SW 1271 (cell line): ENCODE data around the gene PRKAG2.

ENCODE experiments used
- DNase-seq, 2 experiments: peaks; one replicate each; lab custom pipeline; 2025; lab: John Stamatoyannopoulos, UW

PRKAG2 gene

GRCh38 chr7:151615784-151616183 lies 261.1 kb downstream of the PRKAG2 start:
- DNase-seq, result no peak

- DNase-seq, result no peak
Measured at GRCh38 chr7:151615058-151615457, 261.9 kb downstream of the PRKAG2 start.

GRCh38 chr7:151614019-151614418 lies 262.9 kb downstream of the PRKAG2 start:
- no peak for DNase-seq

- DNase-seq, result no peak
Measured at GRCh38 chr7:151611878-151612277, 265.0 kb downstream of the PRKAG2 start.

GRCh38 chr7:151611041-151611440 lies 265.9 kb downstream of the PRKAG2 start:
- no peak for DNase-seq

- no peak for DNase-seq
Measured at GRCh38 chr7:151608031-151608551, 268.8 kb downstream of the PRKAG2 start.

- DNase-seq, result peak in 1 of 2 experiments; percentile 27
Measured at GRCh38 chr7:151607464-151607867, 269.4 kb downstream of the PRKAG2 start.

GRCh38 chr7:151603951-151604350 lies 273.0 kb downstream of the PRKAG2 start:
- no peak for DNase-seq

- DNase-seq, result no peak
Measured at GRCh38 chr7:151601521-151602305, 275.2 kb downstream of the PRKAG2 start.

GRCh38 chr7:151600331-151600730 lies 276.6 kb downstream of the PRKAG2 start:
- DNase-seq, result no peak

GRCh38 chr7:151599401-151600227 lies 277.3 kb downstream of the PRKAG2 start:
- DNase-seq, result peak; percentile 88 to 95

GRCh38 chr7:151597541-151598444 lies 279.1 kb downstream of the PRKAG2 start:
- DNase-seq, result peak; percentile 73 to 95

- DNase-seq, result no peak
Measured at GRCh38 chr7:151595702-151596350, 281.1 kb downstream of the PRKAG2 start.

- DNase-seq, result peak; percentile 87 to 96
Measured at GRCh38 chr7:151592868-151593486, 283.9 kb downstream of the PRKAG2 start.

- DNase-seq, result no peak
Measured at GRCh38 chr7:151592330-151592729, 284.6 kb downstream of the PRKAG2 start.

- DNase-seq, result no peak
Measured at GRCh38 chr7:151591866-151592265, 285.0 kb downstream of the PRKAG2 start.

- no peak for DNase-seq
Measured at GRCh38 chr7:151590850-151591771, 285.8 kb downstream of the PRKAG2 start.

- DNase-seq, result no peak
Measured at GRCh38 chr7:151590071-151590849, 286.7 kb downstream of the PRKAG2 start.

- no peak for DNase-seq
Measured at GRCh38 chr7:151588982-151589381, 287.9 kb downstream of the PRKAG2 start.
